Measurements from ENCODE around the gene FAM117B.

- TF ChIP-seq CTCF (optimal IDR thresholded peaks at IDR 0.05 in 1 of 3, IDR thresholded peaks at IDR 0.05 in 1 of 3, conservative IDR thresholded peaks at IDR 0.05 in 1 of 3; ENCODE audit: extremely low read depth in 1 of 3, insufficient read depth in 2 of 3, low read length in 3 of 3) (no peak), EZH2 (IDR thresholded peaks at IDR 0.05; ENCODE audit: low read length) (no peak)
Measured at GRCh38 chr2:202657876-202658275, 23.1 kb downstream of the FAM117B start.
